Measurements from ENCODE around the gene QRICH2.
"Not testable (repeated sequence)": the region's sequence is repeated elsewhere in the genome, so short reads cannot be mapped to it uniquely, and the experiment has no call there.

Gene QRICH2

DNA sequence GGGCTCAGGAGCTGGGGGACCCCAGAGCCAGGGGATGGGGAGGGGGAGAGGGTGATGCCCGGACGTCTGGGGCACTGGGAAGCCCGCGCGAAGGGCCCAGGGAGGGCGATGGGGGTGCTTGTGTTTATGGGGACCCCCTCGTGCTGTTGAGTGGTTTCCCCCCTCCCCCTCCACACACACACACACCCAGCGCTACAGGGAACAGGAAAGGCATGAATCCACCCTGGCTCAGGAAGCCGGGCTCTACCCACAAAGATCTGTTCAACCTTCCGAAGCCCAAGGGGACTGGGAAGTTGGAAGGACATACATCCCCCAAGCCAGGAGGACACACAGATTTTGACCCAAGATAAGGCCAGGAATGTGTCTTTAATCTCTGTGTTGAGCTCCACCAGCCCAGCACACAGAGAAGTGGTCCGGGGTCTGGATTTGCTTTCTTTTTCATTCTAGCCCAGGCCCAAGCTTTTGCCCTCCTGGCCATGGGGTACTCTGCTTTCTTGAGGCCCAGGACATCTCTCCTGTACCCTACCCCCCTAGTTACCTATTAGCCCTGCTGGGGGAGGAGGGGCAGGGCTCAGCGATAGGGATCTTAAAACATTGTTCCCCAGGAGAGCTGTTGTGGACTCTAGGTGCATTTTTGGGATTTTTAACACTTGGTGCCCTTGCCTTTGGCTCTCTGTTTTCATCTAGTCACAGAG is 41.7 kb downstream of the QRICH2 start:
- no peak for DNase-seq

DNA sequence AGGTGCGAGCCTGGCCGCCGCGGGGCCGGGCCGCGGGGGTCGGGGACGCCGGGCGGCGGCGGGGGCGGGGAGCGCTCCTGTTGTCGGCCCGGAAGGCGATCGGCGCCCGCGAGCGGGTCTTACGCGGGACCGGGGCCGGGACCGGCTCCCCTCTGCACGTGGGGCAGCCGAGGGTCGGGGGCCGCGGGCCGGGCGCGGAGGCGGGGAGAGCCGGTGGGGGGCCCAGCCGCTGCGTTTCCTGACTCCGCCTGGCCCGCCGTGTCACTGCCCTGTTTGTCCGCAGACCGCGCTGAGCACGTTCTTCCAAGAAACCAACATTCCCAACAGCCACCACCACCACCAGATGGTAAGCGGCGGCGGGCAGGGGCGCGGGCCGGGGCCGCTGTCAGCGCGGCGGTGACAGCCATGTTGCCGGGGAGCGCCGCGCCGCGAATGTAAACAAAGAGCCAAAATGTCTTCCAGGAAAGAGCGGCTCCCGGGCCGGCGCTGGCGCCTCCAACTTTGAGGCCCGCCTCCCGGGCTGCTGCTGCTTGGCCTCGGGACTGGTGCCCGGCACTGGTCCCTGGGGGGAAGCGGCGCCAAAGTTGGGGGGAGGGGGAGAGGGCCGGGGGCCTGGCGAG is 42.3 kb downstream of the QRICH2 start:
- DNase-seq = peak; percentile 54

DNA sequence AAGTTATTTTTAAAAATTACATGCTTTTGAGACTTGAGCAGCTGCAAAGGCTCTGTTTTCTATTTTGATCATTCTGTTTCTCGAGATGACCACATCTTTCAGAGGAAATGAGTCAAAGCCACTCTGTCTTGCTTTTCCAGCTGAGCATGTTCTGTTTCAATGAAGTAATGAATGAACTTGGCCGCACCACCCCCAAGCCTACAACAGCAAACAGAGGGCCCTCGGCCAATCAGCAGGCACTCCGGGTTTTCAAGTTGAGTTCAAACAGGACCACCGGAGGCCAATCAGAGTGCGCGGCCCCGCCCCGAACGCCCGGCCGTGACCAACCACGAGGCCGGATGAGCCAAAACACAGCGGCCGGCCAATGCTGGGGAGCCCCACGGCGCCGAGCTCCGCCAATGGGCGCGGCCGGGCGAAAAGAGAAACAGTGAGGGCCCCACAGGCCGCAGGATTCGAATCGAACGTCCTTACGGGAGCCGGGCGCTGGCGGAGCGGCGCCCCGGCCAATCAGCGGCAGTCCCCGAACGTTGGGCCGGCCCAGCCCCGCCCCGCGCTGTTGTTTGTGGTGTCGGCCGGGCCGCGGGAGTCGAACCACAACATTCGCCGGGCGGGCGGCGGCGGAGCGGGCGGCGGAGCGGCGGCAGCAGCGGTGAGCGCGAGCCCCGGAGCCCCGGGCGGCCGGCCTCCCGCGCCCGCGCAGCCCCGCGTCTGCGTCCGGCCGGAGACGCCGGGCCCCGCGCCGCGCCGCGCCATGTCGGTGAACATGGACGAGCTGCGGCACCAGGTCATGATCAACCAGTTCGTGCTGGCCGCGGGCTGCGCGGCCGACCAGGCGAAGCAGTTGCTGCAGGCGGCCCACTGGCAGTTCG is 43.1 kb downstream of the QRICH2 start, which contains the start of gene UBALD2:
Gene UBALD2, plus strand, starts transcription at position 594 of the 869 bp plus-strand sequence. Its CDS starts 158 bp downstream, at position 752.
- peak; percentile 100 for DNase-seq

- no peak for DNase-seq
These were observed 43.7 kb downstream of the QRICH2 start for GRCh38 chr17:76264425-76264754.

DNA sequence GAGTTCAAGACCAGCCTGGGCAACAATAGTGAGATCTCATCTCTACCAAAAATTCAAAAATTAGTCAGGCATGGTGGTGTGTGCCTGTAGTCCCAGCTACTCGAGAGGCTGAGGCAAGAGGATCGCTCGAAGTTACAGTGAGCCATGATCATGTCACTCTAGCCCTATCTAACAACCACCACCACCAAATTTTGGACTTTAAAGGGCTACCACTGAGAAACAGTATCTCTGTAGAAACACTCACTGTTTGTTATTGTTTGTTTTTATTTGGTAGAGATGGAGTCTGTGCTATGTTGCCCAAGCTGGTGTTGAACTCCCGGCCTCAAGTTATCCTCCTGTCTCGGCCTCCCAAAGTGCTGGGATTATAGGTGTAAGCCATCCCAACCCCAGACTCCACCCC is 44.2 kb downstream of the QRICH2 start:
- no peak for DNase-seq

DNA sequence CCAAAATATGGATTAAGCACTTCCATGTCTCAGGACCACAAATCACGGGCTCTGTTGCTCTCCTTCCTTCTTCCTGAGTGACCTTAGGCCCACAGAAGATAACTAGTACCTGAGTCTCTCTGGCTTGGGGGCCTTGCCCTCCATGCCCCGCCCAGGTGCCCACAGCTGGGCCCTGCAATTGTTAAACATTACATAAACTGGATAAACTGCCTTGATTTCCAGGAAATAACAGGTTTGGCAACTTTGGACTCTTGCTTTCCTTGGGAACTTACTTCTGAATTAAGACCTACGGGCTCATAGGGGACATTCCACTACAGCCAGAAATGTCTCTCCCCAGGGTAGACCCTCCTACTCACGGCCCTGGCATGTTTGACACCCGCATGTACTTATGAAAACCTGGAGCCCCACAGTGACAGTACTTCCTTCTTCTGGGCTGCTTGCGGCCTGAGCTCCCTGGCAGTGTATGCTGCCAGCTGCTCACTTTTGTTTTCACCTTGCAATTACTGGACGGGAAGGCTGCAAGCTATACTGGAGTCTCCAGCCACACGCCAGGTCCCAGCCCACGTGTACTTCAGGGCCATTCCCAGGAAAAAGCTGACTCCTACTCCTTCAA is 45.2 kb downstream of the QRICH2 start:
- no peak for DNase-seq

DNA sequence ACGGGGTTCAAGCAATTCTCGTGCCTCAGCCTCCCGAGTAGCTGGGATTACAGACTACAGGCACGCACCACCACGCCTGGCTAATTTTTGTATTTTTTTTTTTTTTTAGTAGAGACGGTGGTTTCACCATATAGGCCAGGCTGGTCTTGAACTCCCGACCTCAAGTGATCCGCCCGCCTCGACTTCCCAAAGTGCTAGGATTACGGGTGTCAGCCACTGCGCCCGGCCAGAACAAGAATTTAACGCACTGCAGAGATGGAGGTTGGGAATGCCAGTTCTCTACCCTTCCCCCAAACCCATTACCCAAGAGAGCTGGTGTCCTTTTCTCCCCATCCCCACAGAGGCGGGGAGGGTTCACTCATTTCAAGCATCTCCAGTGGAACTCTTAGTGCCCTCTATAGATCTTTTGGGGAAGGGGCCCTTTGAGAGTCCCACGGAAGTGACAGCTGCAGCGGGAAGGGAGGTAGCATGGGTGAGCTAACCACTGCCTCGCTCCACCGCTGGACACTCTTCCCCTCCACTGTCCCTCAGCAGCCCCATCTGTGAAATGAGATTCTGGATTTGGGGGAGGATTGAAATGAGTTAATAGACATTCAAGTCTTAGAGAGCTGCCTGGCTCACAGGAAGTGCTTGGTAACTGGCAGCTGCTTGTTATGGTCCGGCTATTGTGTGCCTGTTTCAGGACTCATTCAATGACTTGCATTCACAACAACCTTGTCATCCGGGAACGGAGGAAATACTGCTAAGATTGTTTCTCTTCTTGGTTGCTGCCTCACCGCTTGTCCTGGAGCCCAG is 46.5 kb downstream of the QRICH2 start:
- peak; percentile 60 for DNase-seq

DNA sequence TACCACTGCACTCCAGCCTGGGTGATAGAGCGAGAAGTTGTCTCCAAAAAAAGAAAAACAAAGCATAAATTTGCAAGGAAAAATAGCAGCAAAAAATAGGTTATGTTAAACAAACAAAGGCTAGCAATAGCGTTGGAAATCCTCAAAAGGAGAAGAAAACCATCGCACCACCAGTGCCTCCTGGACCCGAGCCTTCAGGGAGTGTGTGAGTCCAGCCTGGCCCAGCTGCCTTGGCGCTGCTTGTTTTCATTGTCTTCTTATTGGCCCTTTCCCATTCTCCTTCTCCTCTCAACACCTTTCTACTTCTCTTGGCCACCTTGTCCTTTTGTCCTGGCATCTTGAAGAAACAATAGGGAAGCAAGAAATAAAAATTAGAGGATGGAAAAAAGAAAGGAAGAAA is 47.4 kb downstream of the QRICH2 start:
- no peak for DNase-seq

GRCh38 chr17:76260220-76260619 is 47.9 kb downstream of the QRICH2 start:
- no peak for DNase-seq

- not testable (repeated sequence) for DNase-seq
These were observed 51.5 kb downstream of the QRICH2 start for GRCh38 chr17:76256430-76257050.

DNA sequence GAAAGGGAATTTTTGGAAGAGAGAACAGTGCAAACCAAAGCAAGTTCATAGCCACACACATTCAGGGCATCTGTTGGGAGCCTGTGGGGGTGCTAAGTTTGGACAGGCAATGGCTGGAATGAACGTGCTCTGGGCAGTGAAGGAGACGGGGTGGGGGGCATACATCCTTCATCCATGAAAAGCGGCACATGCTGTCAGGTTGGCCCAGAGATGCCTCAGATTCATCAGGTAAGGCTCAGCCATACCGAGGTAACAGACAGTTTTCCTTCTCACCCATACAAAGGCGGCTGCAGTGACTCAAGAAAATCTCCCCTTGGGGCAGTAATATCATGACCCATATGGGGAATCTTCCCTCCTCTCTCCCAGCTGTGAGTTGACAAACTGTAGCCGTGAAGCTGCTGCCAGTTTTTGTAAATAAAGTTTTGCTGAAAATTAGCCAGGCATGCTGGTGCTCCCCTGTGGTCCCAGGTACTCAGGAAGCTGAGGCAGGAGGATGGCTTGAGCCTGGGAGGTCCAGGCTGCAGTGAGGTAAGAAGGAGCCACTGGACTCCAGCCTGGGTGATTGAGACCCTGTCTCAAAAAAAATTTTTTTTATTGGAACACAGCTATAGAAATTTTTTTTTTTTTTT is 52.2 kb downstream of the QRICH2 start:
- DNase-seq = no peak

- no peak for DNase-seq
These were observed 53.8 kb downstream of the QRICH2 start for GRCh38 chr17:76254275-76254674.

DNA sequence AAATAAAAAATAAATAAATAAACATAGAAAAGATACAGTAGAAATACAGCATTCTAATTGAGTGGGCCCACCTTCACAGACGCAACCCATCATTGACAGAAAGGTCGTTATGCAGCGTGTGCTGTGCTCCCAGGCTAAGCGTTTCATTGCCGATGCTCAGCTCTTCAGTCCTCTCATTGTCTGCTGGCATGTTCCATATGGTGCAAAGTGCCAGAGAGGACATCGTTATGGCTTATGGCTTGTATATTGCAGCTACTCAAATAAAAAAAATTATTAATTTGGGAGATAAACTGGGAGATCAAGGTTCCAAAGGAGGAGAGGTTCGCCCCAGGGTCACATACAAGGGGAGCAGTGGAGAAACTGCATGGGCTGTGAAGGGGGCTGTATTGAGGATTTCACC is 54.2 kb downstream of the QRICH2 start:
- no peak for DNase-seq

DNA sequence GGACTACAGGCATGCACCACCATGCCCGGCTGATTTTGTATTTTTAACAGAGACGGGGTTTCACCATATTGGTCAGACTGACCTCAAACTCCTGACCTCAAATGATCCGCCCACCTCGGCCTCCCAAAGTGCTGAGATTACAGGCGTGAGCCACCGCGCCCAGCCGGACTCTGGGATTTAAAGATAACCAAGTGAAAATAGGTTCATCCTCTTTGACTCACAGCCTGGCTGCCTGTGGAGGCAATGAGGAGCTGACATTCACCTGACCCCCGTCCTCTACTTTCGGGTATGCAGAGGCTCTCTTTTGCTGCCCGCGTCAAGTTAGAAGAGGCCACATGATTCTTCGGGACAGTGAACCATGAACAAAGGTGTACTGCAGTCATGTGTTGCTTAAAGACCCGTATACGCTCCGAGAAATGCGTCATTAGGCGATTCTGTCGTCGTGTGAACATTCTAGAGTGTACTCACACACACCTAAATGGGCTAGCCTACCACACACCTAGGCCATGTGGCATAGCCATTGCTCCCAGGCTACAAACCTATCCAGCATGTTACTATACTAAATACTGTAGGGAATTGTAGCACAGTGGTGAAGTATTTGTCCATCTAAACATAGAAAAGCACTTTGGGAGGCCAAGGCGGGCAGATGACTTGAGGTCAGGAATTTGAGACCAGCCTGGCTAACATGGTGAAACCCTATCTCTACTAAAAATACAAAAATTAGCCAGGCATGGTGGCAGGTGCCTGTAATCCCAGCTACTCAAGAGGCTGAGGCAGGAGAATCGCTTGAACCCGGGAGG is 54.9 kb downstream of the QRICH2 start:
- not testable (repeated sequence) for DNase-seq

- DNase-seq = no peak
These were observed 55.8 kb downstream of the QRICH2 start for GRCh38 chr17:76252040-76252954.

DNA sequence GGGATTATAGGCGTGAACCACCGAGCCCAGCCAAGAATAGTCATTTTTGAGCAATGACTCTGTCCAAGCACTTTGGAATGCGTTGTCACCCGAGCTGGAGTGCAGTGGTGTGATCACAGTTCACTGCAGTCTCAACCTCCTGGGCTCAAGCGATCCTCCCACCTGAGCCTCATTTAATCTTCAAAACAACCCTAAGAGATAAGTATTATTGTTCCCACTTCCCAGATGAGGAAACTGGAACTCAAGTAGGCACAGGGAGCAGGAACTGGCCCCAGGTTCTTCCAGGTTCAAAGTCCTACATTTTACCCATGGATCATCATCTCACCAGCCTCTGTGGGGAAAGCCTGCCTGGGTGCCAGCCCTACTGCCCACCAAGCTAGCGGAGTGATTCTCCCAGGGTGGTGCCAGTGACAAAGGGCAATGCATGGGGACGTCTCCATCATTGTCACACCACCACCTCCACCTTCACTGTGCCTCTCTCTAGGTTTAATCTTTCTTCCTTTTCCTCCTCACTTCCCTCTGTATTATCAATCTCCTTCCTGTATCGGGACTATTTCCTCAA is 56.5 kb downstream of the QRICH2 start:
- DNase-seq = no peak

DNA sequence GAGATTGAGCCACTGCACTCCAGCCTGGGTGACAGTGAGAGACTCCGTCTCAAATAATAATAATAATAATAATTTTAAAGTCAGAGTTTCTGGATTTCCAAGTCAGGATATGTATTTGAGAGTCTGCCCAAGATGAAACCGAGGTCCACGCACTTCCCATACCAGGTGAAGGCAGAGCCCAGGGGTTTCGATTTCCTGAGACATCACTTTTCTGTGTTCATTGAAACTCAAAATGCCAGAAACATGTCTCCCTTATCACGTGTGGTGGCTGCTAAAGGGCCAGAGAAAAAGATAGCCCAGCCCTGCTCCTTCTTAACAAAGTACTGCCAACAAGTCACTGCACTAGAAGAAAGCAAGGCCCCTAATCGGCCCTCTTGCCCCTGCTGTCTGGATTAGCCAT is 57.9 kb downstream of the QRICH2 start:
- no peak for DNase-seq

GRCh38 chr17:76248013-76248782 is 59.9 kb downstream of the QRICH2 start:
- no peak for DNase-seq
